GM23338 (cell line): ENCODE results near the gene FTCD. TPM values are rescaled to one million over a fixed set of nuclear protein-coding genes. Genes with fewer than 3 reads are reported as not detected.

Experiments used
- ATAC-seq: fragments of 200-7000 bp; cut with Tn5 transposase; 3 replicates; pipeline ENCODE4 v1.9.1; 2020
- DNase-seq: peaks from one replicate; pipeline ENCODE4 v3.0.0-alpha.2; 2015; ENCODE audit warnings: low spot score
- H2AFZ ChIP-seq: fragments of 200-600 bp; sonication (generic); 2 replicates; pipeline ENCODE4 v1.8.0; 2016; ENCODE audit warnings: antibody characterized with exemption, mild to moderate bottlenecking, moderate library complexity
- H3F3A ChIP-seq: fragments of 200-600 bp; sonication (generic); replicated peaks from 2 replicates; pipeline ENCODE4 v1.8.0; 2017; ENCODE audit warnings: antibody characterized with exemption, mixed run types, low read depth
- H3K27ac ChIP-seq: fragments of 200-600 bp; sonication (generic); 2 replicates; pipeline ENCODE4 v1.6.1; 2016; ENCODE audit warnings: low read depth
- H3K27me3 ChIP-seq: fragments of 200-600 bp; sonication (generic); 2 replicates; pipeline ENCODE4 v1.8.0; 2016; ENCODE audit warnings: mild to moderate bottlenecking, mixed run types, moderate library complexity; ENCODE audit not compliant: insufficient read depth
- H3K36me3 ChIP-seq: fragments of 200-600 bp; sonication (generic); 2 replicates; pipeline ENCODE4 v1.8.0; 2016; ENCODE audit warnings: mild to moderate bottlenecking; ENCODE audit not compliant: insufficient read depth
- H3K4me1 ChIP-seq: fragments of 200-600 bp; sonication (generic); 2 replicates; pipeline ENCODE4 v1.8.0; 2016; ENCODE audit warnings: mild to moderate bottlenecking, moderate library complexity; ENCODE audit not compliant: insufficient read depth
- H3K4me2 ChIP-seq: fragments of 200-600 bp; sonication (generic); 2 replicates; pipeline ENCODE4 v1.7.1; 2017; ENCODE audit warnings: mixed run types
- H3K4me3 ChIP-seq: fragments of 200-600 bp; sonication (generic); 2 replicates; pipeline ENCODE4 v1.6.1; 2016; ENCODE audit warnings: mixed run types
- H3K79me2 ChIP-seq: fragments of 200-600 bp; sonication (generic); replicated peaks from 2 replicates; pipeline ENCODE4 v1.8.0; 2017; ENCODE audit warnings: mild to moderate bottlenecking; ENCODE audit not compliant: insufficient read depth
- H3K9me2 ChIP-seq: fragments of 200-600 bp; sonication (generic); 2 replicates; pipeline ENCODE4 v1.8.0; 2017; ENCODE audit not compliant: insufficient read depth
- H4K20me1 ChIP-seq: fragments of 200-600 bp; sonication (generic); replicated peaks from 2 replicates; pipeline ENCODE4 v1.8.0; 2017; ENCODE audit warnings: mild to moderate bottlenecking; ENCODE audit not compliant: insufficient read depth
- H3K27ac Mint-ChIP-seq: 2 replicates; pipeline ENCODE4 v1.8.0; 2020; ENCODE audit warnings: inconsistent platforms, mild to moderate bottlenecking, moderate library complexity, mixed read lengths
- H3K27me3 Mint-ChIP-seq: 3 replicates; pipeline ENCODE4 v1.8.0; 2022; ENCODE audit warnings: low read depth, mild to moderate bottlenecking, moderate library complexity, mixed read lengths, inconsistent platforms; ENCODE audit not compliant: insufficient read depth, poor library complexity
- H3K36me3 Mint-ChIP-seq: 3 replicates; pipeline ENCODE4 v1.8.0; 2021; ENCODE audit warnings: low read depth, mild to moderate bottlenecking, inconsistent platforms, moderate library complexity, mixed read lengths
- H3K4me1 Mint-ChIP-seq: 3 replicates; pipeline ENCODE4 v1.8.0; 2020; ENCODE audit warnings: mild to moderate bottlenecking, inconsistent platforms, mixed read lengths
- H3K4me3 Mint-ChIP-seq: 3 replicates; pipeline ENCODE4 v1.8.0; 2021; ENCODE audit warnings: moderate library complexity, mild to moderate bottlenecking, inconsistent platforms, mixed read lengths
- H3K9me3 Mint-ChIP-seq: 3 replicates; pipeline ENCODE4 v1.8.0; 2020; ENCODE audit warnings: moderate library complexity, mild to moderate bottlenecking, inconsistent platforms, mixed read lengths
- CREB1 ChIP-seq: fragments of 250-450 bp; sonication (Bioruptor Pico); IDR thresholded peaks from 2 replicates; pipeline ENCODE4 v1.5.0; 2020; ENCODE audit warnings: low read depth, mild to moderate bottlenecking, moderate library complexity
- EZH2 ChIP-seq: fragments of 200-600 bp; sonication (generic); IDR thresholded peaks from one replicate; pipeline ENCODE4 v1.8.0; 2017; ENCODE audit warnings: antibody characterized with exemption, mild to moderate bottlenecking, low read depth; ENCODE audit not compliant: unreplicated experiment
- EZH2phosphoT487 ChIP-seq: fragments of 200-600 bp; sonication (generic); IDR thresholded peaks from one replicate; pipeline ENCODE4 v1.8.1; 2018; ENCODE audit warnings: antibody characterized with exemption; ENCODE audit not compliant: unreplicated experiment
- JUNB ChIP-seq: IDR thresholded peaks from one replicate; pipeline ENCODE4 v1.6.1; 2016; ENCODE audit warnings: antibody characterized with exemption; ENCODE audit not compliant: unreplicated experiment
- NANOG ChIP-seq: IDR thresholded peaks from 2 replicates; pipeline ENCODE4 v1.6.1; 2016; ENCODE audit warnings: antibody characterized with exemption, borderline replicate concordance
- POLR2AphosphoS5 ChIP-seq: IDR thresholded peaks from 2 replicates; pipeline ENCODE4 v1.6.1; 2016; ENCODE audit warnings: antibody characterized with exemption, low read depth
- STAT1 ChIP-seq: IDR thresholded peaks from one replicate; pipeline ENCODE4 v1.6.1; 2016; ENCODE audit warnings: antibody characterized with exemption; ENCODE audit not compliant: unreplicated experiment
- ZNF114 ChIP-seq: fragments of 250-450 bp; sonication (Bioruptor Pico); IDR thresholded peaks from 2 replicates; pipeline ENCODE4 v1.5.0; 2020; ENCODE audit warnings: mild to moderate bottlenecking, moderate library complexity
- polyA plus RNA-seq: library from polyadenylated mRNA; unstranded; fragments of >200 nt; fragmentation: Nextera tagmentation; extraction: Ambion mirVana; gene quantifications from 2 replicates; pipeline ENCODE4 v1.2.1, GENCODE V29; 2016
- total RNA-seq: library from RNA; depleted of rRNA; stranded (reverse); fragments of >200 nt; shearing (Covaris generic); gene quantifications from 2 replicates; pipeline ENCODE4 v1.2.3, GENCODE V29; 2014
- TF ChIP-seq, protein P1 (sequence below): IDR thresholded peaks from 2 replicates; pipeline ENCODE4 v1.6.1; 2016; ENCODE audit warnings: antibody characterized with exemption
- TF ChIP-seq, protein P2 (sequence below): fragments of 250-450 bp; sonication (Bioruptor Pico); IDR thresholded peaks from 2 replicates; pipeline ENCODE4 v1.5.0; 2020; ENCODE audit warnings: mild to moderate bottlenecking, moderate library complexity
- TF ChIP-seq, protein P3 (sequence below), 2 experiments: fragments of 200-600 bp in 1 of 2; sonication (generic) in 1 of 2; conservative IDR thresholded peaks; 2 replicates each; pipeline versions ENCODE4 v1.5.1 to v1.6.1; 2016 to 2017; ENCODE audit warnings: antibody characterized with exemption in 2 of 2, low read depth in 2 of 2, mild to moderate bottlenecking in 2 of 2, moderate library complexity in 1 of 2

Gene FTCD
- total and polyA plus RNA-seq, 2 experiments from 2014 or later: 0.90 to 2.3 TPM

DNA sequence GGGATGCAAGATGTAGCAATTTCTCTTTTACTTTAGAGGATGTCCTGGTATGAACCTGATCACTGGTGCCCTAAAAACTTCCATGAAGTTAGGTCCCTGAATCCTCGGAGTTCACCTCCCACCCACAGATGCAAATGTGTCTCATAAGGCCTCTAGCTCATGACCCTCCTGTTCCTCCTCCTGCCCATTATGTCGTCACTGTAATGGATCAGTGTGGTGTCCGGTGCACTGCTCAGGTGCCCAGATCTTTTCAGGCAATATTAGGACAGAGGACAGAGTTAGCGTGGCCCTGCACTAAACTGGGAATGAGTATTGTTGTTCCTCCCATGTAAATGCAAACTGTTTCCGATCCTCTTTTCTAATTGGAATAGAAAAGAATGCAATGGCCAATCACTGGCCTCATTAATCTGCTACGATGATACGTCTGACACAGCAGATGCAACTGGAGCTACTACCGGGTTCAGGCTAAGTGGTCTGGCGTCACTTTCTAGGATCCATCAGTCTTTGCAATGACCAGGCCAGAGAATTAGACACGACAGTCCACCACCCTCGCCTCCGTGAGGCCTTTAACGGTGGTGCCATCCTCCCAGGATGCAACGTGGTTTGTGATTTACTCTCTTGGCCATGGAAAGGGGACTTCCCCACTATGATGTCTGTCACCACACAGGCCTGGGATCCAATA, 60.8 kb downstream of the FTCD start:
- no peak overlapping the region for H2AFZ ChIP-seq
- ATAC-seq (no peak), DNase-seq (no peak)
- H3K27ac ChIP-seq: no peak overlapping the region
- TF ChIP-seq STAT1: no peak
- TF ChIP-seq EZH2phosphoT487: no peak
- TF ChIP-seq JUNB: no peak
- TF ChIP-seq POLR2AphosphoS5: no peak
- no peaks in the 10 kb centered on the region for H4K20me1 ChIP-seq
- no peak overlapping the region for H3K4me2 ChIP-seq
- no peaks in the 10 kb centered on the region for H3F3A ChIP-seq
- H3K27me3 Mint-ChIP-seq: peaks cover 23% of the 10 kb centered on the region
- 0 out of 2 replicates have a peak, but pooled peaks cover 3% of the 10 kb centered on the region for H3K79me2 ChIP-seq
- no peak overlapping the region for H3K4me3 Mint-ChIP-seq
- H3K9me3 Mint-ChIP-seq: peaks cover 45% of the 10 kb centered on the region
- H3K4me1 Mint-ChIP-seq: peaks cover 3% of the 10 kb centered on the region; the same call in 1 of the 3 replicates
- H3K27me3 ChIP-seq: 0 out of 2 replicates have a peak, but pooled peaks cover 6% of the 10 kb centered on the region
- 0 out of 2 replicates have a peak, but pooled peaks cover 2% of the 10 kb centered on the region for H3K9me2 ChIP-seq
- H3K27ac Mint-ChIP-seq: no peak overlapping the region
- H3K4me3 ChIP-seq: no peak overlapping the region
- peaks cover 35% of the 10 kb centered on the region for H3K36me3 Mint-ChIP-seq
- 0 out of 2 replicates have a peak, but pooled peaks cover 3% of the 10 kb centered on the region for H3K4me1 ChIP-seq
- no peaks in the 10 kb centered on the region for H3K36me3 ChIP-seq

DNA sequence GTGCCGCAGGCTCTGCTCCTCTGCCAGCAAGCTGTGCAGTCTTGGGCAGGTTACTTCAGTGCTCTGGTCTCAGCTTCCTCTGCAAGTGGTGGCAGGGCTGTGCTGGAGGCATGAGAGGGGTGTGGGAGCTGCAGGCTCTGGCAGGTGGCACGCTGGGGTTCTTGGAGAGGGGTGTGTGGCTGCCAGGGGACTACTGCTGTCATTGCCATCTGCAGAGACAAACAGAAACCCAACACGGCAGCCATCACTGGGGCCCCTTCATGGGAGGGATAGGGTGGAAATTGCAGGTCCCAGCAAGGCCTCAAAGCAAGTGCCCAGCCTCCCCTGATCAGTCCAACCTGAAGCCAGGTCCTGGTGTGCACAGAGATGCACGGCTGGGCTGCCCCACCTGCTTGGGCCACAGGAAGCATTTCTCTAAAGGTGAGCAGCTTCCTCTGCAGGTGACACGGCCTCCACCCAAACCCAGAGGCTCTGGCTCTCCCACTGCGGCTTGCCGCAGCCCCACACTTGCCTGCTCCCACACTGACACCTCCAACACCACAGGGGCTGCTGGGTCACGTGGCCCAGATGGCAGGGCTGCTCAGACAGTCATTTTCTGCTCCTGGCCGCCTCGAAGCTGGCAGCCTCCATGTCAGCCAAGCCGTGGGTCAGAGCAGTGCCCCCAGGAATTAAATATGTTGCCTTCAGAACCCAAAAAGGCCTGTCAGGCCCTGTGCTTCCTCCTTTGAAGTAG, 61.5 kb downstream of the FTCD start:
- Histone ChIP-seq H2AFZ (no peak overlapping the region), H3K9me2 (0 out of 2 replicates have a peak, but pooled peaks cover 2% of the 10 kb centered on the region), H3K79me2 (no peaks in the 10 kb centered on the region), H3K27me3 (no peaks in the 10 kb centered on the region), H3K36me3 (no peaks in the 10 kb centered on the region), H3K4me2 (no peak overlapping the region), H3F3A (no peaks in the 10 kb centered on the region), H3K4me3 (no peak overlapping the region), H3K27ac (no peak overlapping the region), H4K20me1 (no peaks in the 10 kb centered on the region), H3K4me1 (no peaks in the 10 kb centered on the region)
- H3K27me3 Mint-ChIP-seq: peaks cover 20% of the 10 kb centered on the region
- ATAC-seq (no peak), DNase-seq (no peak)
- H3K36me3 Mint-ChIP-seq: peaks cover 35% of the 10 kb centered on the region
- H3K4me3 Mint-ChIP-seq: no peak overlapping the region
- peaks cover 45% of the 10 kb centered on the region for H3K9me3 Mint-ChIP-seq
- peaks cover 3% of the 10 kb centered on the region; the same call in 1 of the 3 replicates for H3K4me1 Mint-ChIP-seq
- H3K27ac Mint-ChIP-seq: no peak overlapping the region
- no peak for TF ChIP-seq STAT1
- TF ChIP-seq JUNB: no peak
- TF ChIP-seq CREB1 (CRISPR knock-in tag): no peak
- no peak for TF ChIP-seq POLR2AphosphoS5
- TF ChIP-seq, protein P1, sequence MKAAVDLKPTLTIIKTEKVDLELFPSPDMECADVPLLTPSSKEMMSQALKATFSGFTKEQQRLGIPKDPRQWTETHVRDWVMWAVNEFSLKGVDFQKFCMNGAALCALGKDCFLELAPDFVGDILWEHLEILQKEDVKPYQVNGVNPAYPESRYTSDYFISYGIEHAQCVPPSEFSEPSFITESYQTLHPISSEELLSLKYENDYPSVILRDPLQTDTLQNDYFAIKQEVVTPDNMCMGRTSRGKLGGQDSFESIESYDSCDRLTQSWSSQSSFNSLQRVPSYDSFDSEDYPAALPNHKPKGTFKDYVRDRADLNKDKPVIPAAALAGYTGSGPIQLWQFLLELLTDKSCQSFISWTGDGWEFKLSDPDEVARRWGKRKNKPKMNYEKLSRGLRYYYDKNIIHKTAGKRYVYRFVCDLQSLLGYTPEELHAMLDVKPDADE: no peak
- TF ChIP-seq NANOG: no peak
- no peak for TF ChIP-seq ZNF114 (CRISPR knock-in tag)
- no peak for TF ChIP-seq EZH2
- TF ChIP-seq, protein P2, sequence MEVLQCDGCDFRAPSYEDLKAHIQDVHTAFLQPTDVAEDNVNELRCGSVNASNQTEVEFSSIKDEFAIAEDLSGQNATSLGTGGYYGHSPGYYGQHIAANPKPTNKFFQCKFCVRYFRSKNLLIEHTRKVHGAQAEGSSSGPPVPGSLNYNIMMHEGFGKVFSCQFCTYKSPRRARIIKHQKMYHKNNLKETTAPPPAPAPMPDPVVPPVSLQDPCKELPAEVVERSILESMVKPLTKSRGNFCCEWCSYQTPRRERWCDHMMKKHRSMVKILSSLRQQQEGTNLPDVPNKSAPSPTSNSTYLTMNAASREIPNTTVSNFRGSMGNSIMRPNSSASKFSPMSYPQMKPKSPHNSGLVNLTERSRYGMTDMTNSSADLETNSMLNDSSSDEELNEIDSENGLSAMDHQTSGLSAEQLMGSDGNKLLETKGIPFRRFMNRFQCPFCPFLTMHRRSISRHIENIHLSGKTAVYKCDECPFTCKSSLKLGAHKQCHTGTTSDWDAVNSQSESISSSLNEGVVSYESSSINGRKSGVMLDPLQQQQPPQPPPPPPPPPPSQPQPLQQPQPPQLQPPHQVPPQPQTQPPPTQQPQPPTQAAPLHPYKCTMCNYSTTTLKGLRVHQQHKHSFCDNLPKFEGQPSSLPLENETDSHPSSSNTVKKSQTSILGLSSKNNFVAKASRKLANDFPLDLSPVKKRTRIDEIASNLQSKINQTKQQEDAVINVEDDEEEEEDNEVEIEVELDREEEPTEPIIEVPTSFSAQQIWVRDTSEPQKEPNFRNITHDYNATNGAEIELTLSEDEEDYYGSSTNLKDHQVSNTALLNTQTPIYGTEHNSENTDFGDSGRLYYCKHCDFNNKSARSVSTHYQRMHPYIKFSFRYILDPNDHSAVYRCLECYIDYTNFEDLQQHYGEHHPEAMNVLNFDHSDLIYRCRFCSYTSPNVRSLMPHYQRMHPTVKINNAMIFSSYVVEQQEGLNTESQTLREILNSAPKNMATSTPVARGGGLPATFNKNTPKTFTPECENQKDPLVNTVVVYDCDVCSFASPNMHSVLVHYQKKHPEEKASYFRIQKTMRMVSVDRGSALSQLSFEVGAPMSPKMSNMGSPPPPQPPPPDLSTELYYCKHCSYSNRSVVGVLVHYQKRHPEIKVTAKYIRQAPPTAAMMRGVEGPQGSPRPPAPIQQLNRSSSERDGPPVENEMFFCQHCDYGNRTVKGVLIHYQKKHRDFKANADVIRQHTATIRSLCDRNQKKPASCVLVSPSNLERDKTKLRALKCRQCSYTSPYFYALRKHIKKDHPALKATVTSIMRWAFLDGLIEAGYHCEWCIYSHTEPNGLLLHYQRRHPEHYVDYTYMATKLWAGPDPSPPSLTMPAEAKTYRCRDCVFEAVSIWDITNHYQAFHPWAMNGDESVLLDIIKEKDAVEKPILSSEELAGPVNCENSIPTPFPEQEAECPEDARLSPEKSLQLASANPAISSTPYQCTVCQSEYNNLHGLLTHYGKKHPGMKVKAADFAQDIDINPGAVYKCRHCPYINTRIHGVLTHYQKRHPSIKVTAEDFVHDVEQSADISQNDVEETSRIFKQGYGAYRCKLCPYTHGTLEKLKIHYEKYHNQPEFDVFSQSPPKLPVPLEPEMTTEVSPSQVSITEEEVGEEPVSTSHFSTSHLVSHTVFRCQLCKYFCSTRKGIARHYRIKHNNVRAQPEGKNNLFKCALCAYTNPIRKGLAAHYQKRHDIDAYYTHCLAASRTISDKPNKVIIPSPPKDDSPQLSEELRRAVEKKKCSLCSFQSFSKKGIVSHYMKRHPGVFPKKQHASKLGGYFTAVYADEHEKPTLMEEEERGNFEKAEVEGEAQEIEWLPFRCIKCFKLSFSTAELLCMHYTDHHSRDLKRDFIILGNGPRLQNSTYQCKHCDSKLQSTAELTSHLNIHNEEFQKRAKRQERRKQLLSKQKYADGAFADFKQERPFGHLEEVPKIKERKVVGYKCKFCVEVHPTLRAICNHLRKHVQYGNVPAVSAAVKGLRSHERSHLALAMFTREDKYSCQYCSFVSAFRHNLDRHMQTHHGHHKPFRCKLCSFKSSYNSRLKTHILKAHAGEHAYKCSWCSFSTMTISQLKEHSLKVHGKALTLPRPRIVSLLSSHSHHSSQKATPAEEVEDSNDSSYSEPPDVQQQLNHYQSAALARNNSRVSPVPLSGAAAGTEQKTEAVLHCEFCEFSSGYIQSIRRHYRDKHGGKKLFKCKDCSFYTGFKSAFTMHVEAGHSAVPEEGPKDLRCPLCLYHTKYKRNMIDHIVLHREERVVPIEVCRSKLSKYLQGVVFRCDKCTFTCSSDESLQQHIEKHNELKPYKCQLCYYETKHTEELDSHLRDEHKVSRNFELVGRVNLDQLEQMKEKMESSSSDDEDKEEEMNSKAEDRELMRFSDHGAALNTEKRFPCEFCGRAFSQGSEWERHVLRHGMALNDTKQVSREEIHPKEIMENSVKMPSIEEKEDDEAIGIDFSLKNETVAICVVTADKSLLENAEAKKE (CRISPR knock-in tag): no peak
- TF ChIP-seq, protein P3, sequence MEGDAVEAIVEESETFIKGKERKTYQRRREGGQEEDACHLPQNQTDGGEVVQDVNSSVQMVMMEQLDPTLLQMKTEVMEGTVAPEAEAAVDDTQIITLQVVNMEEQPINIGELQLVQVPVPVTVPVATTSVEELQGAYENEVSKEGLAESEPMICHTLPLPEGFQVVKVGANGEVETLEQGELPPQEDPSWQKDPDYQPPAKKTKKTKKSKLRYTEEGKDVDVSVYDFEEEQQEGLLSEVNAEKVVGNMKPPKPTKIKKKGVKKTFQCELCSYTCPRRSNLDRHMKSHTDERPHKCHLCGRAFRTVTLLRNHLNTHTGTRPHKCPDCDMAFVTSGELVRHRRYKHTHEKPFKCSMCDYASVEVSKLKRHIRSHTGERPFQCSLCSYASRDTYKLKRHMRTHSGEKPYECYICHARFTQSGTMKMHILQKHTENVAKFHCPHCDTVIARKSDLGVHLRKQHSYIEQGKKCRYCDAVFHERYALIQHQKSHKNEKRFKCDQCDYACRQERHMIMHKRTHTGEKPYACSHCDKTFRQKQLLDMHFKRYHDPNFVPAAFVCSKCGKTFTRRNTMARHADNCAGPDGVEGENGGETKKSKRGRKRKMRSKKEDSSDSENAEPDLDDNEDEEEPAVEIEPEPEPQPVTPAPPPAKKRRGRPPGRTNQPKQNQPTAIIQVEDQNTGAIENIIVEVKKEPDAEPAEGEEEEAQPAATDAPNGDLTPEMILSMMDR (conservative IDR thresholded peaks at IDR 0.05; ENCODE audit: low read depth in 2 of 2): no peak
- no peak for TF ChIP-seq EZH2phosphoT487
